Upper lobe of left lung (tissue), 4 donors: ENCODE data around the gene SRSF10.
"Not testable (repeated sequence)": the region's sequence is repeated elsewhere in the genome, so short reads cannot be mapped to it uniquely, and the experiment has no call there.

Experiments
- CTCF ChIP-seq, 6 experiments: fragments of 450-650 bp in 4 of 6; fragments of 200-600 bp in 2 of 6; sonication (generic) in 2 of 6; IDR thresholded peaks; one replicate each; pipeline ENCODE4 v1.5.1; 2016 to 2019; ENCODE audit warnings: antibody characterized with exemption in 6 of 6
- POLR2AphosphoS5 ChIP-seq, 2 donors: sonication (generic); formaldehyde crosslinking; IDR thresholded peaks; one replicate each; pipeline ENCODE4 v1.5.1; 2017; ENCODE audit warnings: antibody characterized with exemption in 2 of 2

GRCh38 chr1:23987038-23987437 is 6.9 kb upstream of the SRSF10 start:
- not testable (repeated sequence) for TF ChIP-seq POLR2AphosphoS5, CTCF (IDR thresholded peaks at IDR 0.05)
